Activated T-helper 2 cell treated with anti-CD3 and anti-CD28 coated beads, Interferon-gamma antibody, Interleukin-2, Interleukin-4, amounts not matched to agents 10 μg/mL and 5 μg/mL and 100 μg/mL, durations not matched to agents 14 hours and 24 hours and 36 hours (primary cell): Measurements from ENCODE around the gene RTN4R. TPM values are rescaled to one million over a fixed set of nuclear protein-coding genes. Genes with fewer than 3 reads are reported as not detected.

Experiments used
- DNase-seq: peaks from one replicate; pipeline ENCODE4 v3.0.0; 2021; ENCODE audit warnings: low spot score
- H3K27ac Mint-ChIP-seq: one replicate; pipeline ENCODE4 v1.8.0; 2021; ENCODE audit warnings: mixed read lengths
- H3K27me3 Mint-ChIP-seq: one replicate; pipeline ENCODE4 v1.8.0; 2021; ENCODE audit warnings: low read depth, mixed read lengths
- H3K36me3 Mint-ChIP-seq: one replicate; pipeline ENCODE4 v1.8.0; 2021; ENCODE audit warnings: low read depth, mixed read lengths
- H3K4me1 Mint-ChIP-seq: one replicate; pipeline ENCODE4 v1.8.0; 2021; ENCODE audit warnings: low read depth, mixed read lengths
- H3K4me3 Mint-ChIP-seq: one replicate; pipeline ENCODE4 v1.8.0; 2021; ENCODE audit warnings: low read depth, mild to moderate bottlenecking, moderate library complexity, mixed read lengths
- H3K9me3 Mint-ChIP-seq: one replicate; pipeline ENCODE4 v1.8.0; 2021; ENCODE audit warnings: mixed read lengths
- intact Hi-C: fragments of 100-400 bp; cut with micrococcal nuclease; formaldehyde crosslinking; loops from one replicate; pipeline ENCODE4 v1.15.1; 2023
- total RNA-seq: library from RNA; stranded (reverse); gene quantifications from 2 replicates; pipeline ENCODE4 v1.2.3, GENCODE V29; 2022

RTN4R gene
- total RNA-seq, 1 donor from 2014 or later, result 1.9 TPM

DNA sequence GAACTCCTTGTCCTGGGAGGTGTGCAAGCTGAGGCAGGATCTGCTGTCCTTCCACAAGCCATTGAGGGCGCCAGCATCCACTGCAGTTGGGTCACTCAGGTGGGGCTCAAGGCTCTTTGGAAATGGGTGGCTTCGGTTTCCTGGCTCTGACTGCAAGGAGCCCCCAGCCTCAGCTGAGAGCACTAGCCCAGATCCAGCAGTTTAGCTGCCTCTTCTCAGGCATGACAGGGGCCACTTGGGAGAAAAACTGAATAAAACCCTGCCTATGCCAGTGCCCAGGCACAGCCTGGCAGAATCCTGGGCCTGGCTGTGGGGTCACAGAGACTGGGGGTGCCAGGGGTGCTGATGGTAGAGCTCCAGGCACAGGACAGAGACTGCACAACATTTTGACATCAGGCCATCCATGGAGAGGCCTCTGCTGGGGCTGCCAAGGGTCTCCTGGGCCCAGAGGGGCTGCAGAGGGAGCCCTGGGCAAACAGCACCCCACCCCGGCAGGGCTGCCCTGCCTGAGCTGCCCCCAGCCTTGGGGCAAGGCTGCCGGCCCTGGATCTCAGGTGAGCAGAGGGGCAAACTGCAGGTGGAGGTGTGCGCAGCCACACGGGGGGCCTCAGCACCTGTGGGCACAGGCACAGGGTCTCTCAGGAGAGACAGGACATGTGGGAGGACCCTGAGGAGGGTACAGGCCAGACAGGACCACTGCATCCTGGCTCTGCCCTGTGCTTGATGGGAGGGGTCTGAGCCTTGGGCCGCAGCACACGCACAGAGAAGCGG lies 28.3 kb downstream of the RTN4R start:
- Mint-ChIP-seq H3K36me3 (no peaks in the 10 kb centered on the region), H3K27ac (no peak overlapping the region), H3K4me3 (no peak overlapping the region), H3K9me3 (no peaks in the 10 kb centered on the region), H3K4me1 (peaks cover 9% of the 10 kb centered on the region), H3K27me3 (no peaks in the 10 kb centered on the region)
- DNase-seq, result no peak
- intact Hi-C loops, result no loop called here

DNA sequence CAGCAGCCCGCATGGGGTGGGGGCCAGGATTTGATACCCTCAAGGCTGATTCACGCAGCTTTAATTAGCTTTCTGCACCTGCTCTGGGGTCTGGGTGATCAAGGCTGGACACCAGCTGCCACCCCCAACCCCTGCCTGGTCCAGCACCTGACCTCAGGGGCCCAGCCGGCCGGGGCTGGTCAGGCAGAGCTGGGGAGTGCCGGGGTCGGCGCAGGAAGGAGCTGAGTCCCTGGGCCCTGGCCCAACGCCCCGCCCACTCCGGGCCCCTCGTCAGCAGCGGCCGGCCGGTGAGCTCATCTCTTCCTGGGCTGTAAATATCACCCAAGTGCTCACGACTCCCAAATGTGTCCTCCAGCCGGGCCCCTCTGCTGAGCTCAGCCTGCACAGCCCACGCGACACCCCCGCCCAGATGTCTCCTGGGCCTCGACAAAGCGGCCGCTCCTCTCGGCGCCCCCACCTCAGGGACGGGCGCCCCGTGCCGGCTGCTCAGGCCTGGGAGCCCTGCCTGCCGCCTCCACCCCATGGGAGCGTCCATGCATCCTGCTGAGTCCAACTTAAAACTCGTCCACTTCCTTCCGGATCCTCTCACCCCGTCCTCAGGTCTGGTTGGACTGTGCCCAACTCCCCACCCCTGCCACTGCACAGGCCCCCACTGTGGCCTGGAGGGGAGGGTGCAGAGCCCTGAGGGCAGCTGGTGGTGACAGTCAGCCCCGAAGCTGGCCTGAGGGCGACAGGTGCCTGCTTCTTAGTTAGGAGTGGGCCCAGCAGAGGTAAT lies 29.0 kb downstream of the RTN4R start:
- intact Hi-C loops, result no loop called here
- H3K4me3 Mint-ChIP-seq, result no peak overlapping the region
- no peak overlapping the region for H3K27ac Mint-ChIP-seq

DNA sequence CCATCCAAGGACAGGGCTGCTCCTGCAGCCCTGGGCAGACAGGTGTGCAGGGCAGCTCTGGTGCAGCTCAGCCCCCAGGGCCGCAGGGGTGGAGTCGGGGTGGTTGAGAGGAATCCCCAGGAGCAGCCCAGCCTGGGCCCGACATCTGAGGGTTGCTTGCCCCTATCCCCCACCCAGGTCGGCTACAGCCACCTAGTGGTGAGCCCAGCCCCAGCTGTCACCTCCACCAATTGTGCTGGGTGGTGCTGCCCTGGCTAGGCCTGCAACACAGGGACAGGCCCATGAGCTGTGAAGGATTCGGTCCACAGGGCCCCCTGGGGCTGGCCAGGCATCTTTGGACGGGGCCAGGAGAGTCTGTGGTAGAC lies 29.6 kb downstream of the RTN4R start:
- no peaks in the 10 kb centered on the region for H3K36me3 Mint-ChIP-seq
- peak; percentile 30 for DNase-seq
- peaks cover 3% of the 10 kb centered on the region for H3K4me1 Mint-ChIP-seq
- intact Hi-C loops, result no loop called here
- H3K9me3 Mint-ChIP-seq, result no peaks in the 10 kb centered on the region
- peak overlapping the region; percentile 42 for H3K27ac Mint-ChIP-seq
- H3K4me3 Mint-ChIP-seq, result no peak overlapping the region
- no peaks in the 10 kb centered on the region for H3K27me3 Mint-ChIP-seq

More for the DNA sequence above, 29.0 kb downstream of the RTN4R start:
- H3K36me3 Mint-ChIP-seq, result no peaks in the 10 kb centered on the region
- no peaks in the 10 kb centered on the region for H3K9me3 Mint-ChIP-seq
- H3K4me1 Mint-ChIP-seq, result peaks cover 5% of the 10 kb centered on the region
- no peaks in the 10 kb centered on the region for H3K27me3 Mint-ChIP-seq
- DNase-seq, result no peak

DNA sequence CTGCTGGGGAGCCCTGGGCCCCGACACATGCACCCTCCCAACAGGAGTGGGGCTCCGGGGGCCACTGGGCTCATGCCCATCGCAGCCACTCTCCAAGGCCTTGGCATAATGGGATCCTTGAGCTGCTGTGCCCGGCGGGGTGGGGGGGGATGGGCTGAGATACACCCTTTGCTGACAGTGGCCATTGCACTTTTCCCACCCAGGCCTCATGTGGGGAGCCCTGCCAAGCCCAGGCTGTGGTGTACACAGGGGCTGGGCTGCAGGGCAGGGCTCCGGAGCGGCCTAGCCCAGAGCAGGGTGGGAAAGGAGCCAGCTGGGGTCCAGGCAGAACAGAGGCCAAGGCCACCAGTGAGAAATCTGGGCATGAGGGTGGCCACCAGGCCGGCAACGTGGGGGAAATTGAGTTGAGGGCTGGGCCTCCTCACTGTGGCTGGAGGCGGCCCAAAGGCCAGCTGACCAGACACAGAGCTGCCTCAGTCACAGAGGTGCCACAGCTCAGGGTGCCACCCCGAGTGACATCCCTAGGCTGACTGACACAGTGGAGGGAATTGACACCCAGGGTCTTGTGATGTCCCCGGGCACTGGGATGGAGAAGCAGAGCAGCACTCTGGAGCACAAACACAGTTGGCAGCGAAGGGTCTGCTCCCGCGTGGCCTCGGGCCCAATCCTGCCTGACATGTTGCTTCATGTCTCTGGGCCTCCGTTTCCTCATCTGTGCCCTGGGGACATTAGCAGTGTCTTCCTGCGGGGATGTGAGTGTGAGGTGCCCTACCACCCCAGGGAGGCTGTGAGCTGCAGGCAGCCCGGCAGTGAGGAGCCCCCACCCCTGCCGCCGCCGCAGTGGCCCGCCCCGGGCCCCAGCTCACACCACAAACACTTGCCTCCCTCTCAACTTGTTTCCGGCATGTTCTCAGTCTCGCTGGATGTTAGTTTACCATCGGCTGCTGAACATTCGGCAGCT lies 30.4 kb downstream of the RTN4R start:
- H3K4me3 Mint-ChIP-seq, result no peak overlapping the region
- H3K27ac Mint-ChIP-seq, result peak overlapping the region; percentile 42
- H3K27me3 Mint-ChIP-seq, result no peaks in the 10 kb centered on the region
- H3K9me3 Mint-ChIP-seq, result no peaks in the 10 kb centered on the region
- intact Hi-C loops, result no loop called here
- H3K4me1 Mint-ChIP-seq, result peaks cover 2% of the 10 kb centered on the region
- no peaks in the 10 kb centered on the region for H3K36me3 Mint-ChIP-seq
- DNase-seq, result peak; percentile 29

DNA sequence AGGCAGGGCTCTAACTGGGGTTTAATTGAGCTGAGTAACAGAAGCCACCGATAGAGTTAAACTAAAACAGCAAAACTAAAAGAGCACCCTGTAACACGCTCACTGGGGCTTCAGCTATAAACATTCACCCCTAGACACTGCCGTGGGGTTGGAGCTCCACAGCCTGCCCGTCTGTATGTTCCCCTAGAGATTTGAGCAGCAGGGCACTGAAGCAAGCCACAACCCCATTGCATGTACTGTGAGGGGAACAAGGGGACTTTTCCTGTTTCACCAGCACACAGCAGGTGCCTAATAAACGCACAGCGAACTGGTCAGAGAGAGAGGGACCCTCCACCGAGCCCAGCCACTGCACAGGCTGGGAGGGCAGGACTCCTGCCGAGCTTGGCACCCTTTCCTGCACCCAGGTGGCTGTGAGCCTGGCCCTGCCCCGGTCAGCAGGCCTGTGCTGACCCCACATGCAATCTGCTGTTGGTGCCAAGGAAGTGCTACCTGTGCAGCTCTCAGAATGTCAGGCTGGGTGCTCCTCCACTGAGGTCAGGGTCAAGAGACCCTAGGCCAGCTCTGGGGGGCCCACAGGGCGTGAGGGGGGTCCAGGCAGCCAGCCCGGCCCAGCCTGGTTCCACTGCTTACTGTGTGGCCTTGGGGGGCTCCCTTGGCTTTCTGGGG lies 31.9 kb downstream of the RTN4R start:
- Mint-ChIP-seq H3K4me3 (no peak overlapping the region), H3K27ac (no peak overlapping the region), H3K4me1 (no peaks in the 10 kb centered on the region), H3K36me3 (no peaks in the 10 kb centered on the region), H3K9me3 (no peaks in the 10 kb centered on the region), H3K27me3 (no peaks in the 10 kb centered on the region)
- no peak for DNase-seq
- intact Hi-C loops, result no loop called here

DNA sequence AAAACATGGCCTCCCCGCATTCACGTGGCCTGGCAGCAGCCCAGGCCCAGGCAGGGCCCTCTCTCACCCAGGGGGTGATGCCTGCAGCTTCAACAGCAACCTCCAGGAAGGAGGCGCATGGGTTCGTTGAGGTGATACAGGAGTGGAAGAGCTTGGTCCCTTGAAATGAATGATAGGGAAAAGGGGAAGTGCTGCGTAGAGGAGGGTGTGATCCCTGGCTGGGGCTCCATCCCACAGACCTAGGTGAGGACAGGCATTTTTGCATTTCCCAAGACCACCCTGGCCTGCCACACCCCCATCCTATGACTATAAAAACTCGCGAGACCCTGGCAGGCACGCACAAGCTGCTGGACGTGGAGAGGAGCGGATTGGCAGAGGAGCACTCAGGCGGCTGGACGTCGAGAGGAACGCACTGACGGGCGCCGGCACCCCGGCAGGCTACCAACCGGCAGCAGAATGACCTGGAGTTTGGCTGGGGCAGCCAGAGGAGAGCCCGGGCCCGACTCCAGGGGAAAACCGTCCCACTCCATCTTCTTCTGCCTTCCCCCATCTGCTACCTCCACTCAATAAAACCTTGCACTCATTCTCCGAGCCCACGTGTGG lies 32.6 kb downstream of the RTN4R start:
- no peaks in the 10 kb centered on the region for H3K9me3 Mint-ChIP-seq
- H3K27ac Mint-ChIP-seq, result no peak overlapping the region
- DNase-seq, result no peak
- H3K36me3 Mint-ChIP-seq, result no peaks in the 10 kb centered on the region
- H3K27me3 Mint-ChIP-seq, result no peaks in the 10 kb centered on the region
- H3K4me3 Mint-ChIP-seq, result no peak overlapping the region
- intact Hi-C loops, result no loop called here
- H3K4me1 Mint-ChIP-seq, result no peaks in the 10 kb centered on the region

DNA sequence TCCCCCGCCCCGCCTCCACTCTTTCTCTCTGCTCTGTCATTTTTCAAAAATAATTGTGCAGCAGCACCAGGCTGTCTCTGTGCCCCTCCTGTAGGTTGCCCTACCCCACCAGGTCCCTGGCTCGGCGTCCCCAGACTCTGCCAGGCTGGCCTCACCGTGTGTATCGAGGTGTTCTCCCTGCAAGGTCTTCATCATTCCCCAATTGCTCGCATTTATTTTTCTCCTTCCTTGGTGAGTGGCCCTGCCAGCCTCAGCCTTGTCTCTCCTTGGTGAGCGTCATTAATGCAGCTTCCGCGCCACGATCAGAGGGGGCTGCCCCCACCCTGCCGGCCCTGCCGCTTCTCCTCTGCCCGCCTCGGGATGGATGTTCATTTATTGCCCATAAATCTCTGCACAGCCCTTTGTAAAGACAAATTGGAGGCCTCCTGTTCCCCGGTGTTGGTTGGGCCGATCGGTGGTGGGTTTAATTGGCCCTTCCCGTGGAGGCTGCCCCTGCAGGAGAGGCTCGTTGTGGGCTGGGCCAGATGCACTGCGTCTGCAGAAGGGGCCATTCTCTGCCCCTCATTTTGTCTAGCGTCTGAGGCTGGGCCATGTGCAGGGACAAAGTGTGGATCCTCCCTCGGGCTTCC lies 33.2 kb downstream of the RTN4R start:
- intact Hi-C loops, result no loop called here
- H3K27ac Mint-ChIP-seq, result no peak overlapping the region
- no peaks in the 10 kb centered on the region for H3K9me3 Mint-ChIP-seq
- H3K36me3 Mint-ChIP-seq, result no peaks in the 10 kb centered on the region
- H3K4me1 Mint-ChIP-seq, result no peaks in the 10 kb centered on the region
- no peaks in the 10 kb centered on the region for H3K27me3 Mint-ChIP-seq
- no peak overlapping the region for H3K4me3 Mint-ChIP-seq
- DNase-seq, result no peak

DNA sequence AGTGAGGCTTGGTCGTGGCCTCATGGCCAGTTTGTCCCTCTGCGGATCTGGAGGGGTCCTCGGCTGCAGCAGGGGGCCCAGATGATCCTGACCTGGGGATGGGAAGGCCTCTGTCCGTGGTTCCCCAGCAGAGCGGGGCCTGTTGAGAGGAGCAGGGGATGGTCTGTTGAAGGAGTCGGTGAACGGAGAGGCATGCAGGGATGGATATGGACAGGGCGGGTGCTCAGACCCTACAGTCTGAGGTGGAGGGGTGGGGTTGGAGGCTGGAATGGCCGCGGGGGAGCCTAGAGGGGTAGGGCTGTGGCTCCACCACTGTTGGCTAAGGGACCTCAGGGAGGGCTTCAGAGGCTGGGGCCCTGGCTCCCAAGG lies 33.8 kb downstream of the RTN4R start:
- Mint-ChIP-seq H3K27ac (no peak overlapping the region), H3K4me1 (no peaks in the 10 kb centered on the region), H3K27me3 (no peaks in the 10 kb centered on the region), H3K4me3 (no peak overlapping the region), H3K9me3 (no peaks in the 10 kb centered on the region), H3K36me3 (no peaks in the 10 kb centered on the region)
- intact Hi-C loops, result no loop called here
- DNase-seq, result no peak

DNA sequence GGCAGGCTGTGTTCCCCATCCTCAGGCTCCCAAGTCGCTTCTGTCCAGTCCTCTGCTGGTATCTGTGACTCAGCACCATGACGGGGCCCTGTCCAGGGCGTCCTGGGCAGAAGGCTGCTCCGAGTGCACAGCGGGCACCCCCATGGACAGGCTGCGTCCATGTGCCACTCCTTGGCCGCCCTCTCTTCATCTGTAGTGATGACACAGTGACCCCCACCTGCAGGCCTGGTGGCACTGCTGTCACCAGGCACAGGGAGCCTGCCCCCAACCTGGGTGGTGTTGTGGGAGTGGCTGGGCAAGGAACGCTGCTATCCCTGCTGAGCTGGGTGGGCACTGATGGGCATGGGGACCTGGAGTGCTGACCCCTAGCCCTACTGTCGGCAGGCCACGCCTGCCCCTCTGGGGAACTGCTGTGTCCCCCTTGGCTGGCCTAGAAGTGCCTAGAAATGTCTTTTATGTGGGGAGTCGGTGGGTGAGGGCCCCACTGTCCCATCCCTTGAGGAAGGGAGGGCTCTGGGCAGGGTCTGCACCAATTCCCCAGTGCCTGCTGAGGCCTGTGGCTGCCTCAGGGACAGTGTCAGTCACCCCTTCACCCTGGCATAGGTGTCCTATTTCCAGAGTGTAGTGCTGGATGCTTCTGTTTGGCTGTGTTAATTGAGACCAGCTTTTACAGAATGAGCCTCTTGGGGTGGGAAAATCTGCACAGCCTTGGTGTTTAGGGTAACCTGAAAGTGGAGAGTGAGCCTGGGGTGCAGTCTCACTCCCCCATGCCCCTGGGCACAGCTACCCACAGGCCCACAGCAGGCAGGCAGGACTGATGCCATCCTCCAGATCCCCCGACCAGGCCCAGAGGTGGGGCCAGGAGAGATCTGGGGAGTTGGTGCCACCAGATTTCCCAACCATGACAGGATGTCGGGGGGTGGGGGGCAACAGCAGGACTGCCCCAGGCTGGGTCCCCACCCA lies 34.5 kb downstream of the RTN4R start:
- H3K9me3 Mint-ChIP-seq, result no peaks in the 10 kb centered on the region
- no peaks in the 10 kb centered on the region for H3K36me3 Mint-ChIP-seq
- H3K4me3 Mint-ChIP-seq, result no peak overlapping the region
- DNase-seq, result no peak
- intact Hi-C loops, result no loop called here
- H3K27ac Mint-ChIP-seq, result no peak overlapping the region
- no peaks in the 10 kb centered on the region for H3K4me1 Mint-ChIP-seq
- no peaks in the 10 kb centered on the region for H3K27me3 Mint-ChIP-seq

DNA sequence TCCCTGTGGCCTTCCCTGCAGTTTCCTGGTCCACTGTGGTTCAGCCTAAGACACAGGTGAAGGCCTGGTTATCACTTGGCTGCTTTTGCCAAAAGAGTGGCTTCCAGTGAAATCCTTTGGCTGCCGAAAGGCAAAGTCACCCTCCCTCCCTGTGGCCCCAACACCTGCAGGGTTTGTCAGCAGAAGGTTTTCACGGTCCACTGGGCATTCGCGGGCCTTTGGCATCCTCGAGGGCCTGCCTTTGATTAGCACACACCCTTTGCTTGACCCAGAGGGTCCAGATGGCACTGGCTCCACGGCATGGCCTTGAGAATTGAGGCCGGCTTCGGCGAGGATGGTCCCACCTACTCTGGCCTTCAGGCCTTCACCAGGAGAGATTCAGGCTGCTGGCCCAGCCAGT lies 35.3 kb downstream of the RTN4R start:
- DNase-seq, result no peak
- H3K9me3 Mint-ChIP-seq, result no peaks in the 10 kb centered on the region
- no peak overlapping the region for H3K27ac Mint-ChIP-seq
- intact Hi-C loops, result no loop called here
- no peaks in the 10 kb centered on the region for H3K27me3 Mint-ChIP-seq
- no peak overlapping the region for H3K4me3 Mint-ChIP-seq
- no peaks in the 10 kb centered on the region for H3K4me1 Mint-ChIP-seq
- H3K36me3 Mint-ChIP-seq, result no peaks in the 10 kb centered on the region

DNA sequence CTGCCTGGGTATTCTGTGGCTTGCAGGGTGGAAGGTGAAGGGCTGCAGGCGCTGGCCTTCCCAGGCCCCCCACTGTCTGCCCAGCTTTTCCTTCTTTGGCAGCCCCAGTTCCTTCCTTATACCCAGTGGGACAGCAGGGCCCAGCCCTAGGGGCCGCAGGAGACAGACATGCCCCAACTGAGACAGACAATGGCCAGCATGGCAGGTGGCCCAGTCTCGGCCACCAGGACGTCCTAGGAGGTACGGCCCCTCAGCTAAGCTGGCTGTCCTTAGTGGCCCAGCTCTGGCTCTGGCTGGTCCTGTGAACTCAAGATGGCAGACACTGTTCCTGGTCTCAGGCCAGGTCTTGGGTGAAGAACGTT lies 35.9 kb downstream of the RTN4R start:
- no peak for DNase-seq
- Mint-ChIP-seq H3K4me3 (no peak overlapping the region), H3K9me3 (no peaks in the 10 kb centered on the region), H3K27me3 (no peaks in the 10 kb centered on the region), H3K4me1 (no peaks in the 10 kb centered on the region), H3K36me3 (no peaks in the 10 kb centered on the region), H3K27ac (no peak overlapping the region)
- intact Hi-C loops, result no loop called here
